Ectodermal cell (in vitro differentiated cells): ENCODE measurements around the gene FAM163A.

ENCODE experiments used
- H3K27ac ChIP-seq: 2 replicates; pipeline ENCODE4 v1.7.0; 2013; ENCODE audit warnings: mild to moderate bottlenecking, low read depth, low read length; ENCODE audit not compliant: insufficient read depth, poor library complexity, severe bottlenecking
- H3K27me3 ChIP-seq: 2 replicates; pipeline ENCODE4 v1.7.0; 2013; ENCODE audit warnings: mild to moderate bottlenecking, low read length; ENCODE audit not compliant: insufficient read depth, control insufficient read depth, poor library complexity, severe bottlenecking
- H3K36me3 ChIP-seq: one replicate; pipeline ENCODE4 v1.7.0; 2013; ENCODE audit warnings: low read length; ENCODE audit not compliant: control insufficient read depth, insufficient read depth
- H3K4me1 ChIP-seq: one replicate; pipeline ENCODE4 v1.7.0; 2013; ENCODE audit warnings: low read length; ENCODE audit not compliant: control insufficient read depth, insufficient read depth
- H3K4me3 ChIP-seq: 2 replicates; pipeline ENCODE4 v1.7.0; 2013; ENCODE audit warnings: low read depth, low read length, control low read depth; ENCODE audit not compliant: insufficient read depth
- H3K9me3 ChIP-seq: 2 replicates; pipeline ENCODE4 v1.7.0; 2013; ENCODE audit warnings: mild to moderate bottlenecking, low read length, moderate library complexity; ENCODE audit not compliant: control insufficient read depth
- WGBS, 2 experiments: methylation state at CpG; one replicate each; pipeline ENCODE4 v1.1.7; 2013; ENCODE audit warnings: missing lambda C conversion rate in 2 of 2; 5-methylcytosine and 5-hydroxymethylcytosine counted together

FAM163A gene

DNA sequence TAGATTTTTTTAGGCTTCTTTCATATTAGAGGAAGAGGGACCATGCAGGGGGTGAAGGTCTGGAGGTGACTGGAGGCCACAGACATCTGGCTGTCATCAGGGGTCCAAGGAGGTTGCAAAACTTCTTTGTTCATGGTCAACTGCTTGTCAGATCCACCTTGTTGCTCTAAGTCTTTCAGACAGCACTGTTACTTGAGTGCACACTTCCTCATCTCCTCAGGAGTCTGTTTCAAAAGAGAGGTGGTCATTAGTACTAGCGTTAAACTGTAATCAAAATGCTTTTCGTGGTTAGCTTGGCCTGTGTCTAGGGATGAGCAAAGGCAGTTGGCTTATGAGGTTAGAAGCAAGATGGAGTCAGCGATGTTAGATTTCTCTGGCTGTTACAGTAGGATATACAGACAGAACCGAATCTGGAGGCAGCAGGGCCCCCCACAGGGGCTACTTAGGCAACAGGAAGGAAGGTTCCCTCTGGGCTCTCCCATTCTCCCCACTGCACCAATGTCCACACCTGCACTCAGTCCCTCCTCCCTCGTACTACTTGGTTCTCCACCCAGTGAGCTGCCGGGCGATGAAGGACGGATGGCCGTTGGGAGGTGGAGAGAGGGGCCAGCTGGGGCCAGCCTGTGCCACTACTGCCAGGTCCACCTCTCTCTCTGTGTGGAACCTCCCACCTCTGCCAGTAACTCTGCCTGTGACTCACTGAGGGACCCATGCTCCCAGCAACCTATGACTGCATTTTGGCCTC is 77.3 kb downstream of the FAM163A start:
- H3K36me3 ChIP-seq: no peaks in the 10 kb centered on the region
- peaks cover 3% of the 10 kb centered on the region for H3K4me1 ChIP-seq
- 87 to 91% methylated on average over 9 of the region's 9 CpGs for WGBS, 2 experiments
- peaks cover 21% of the 10 kb centered on the region for H3K27me3 ChIP-seq
- no peaks in the 10 kb centered on the region for H3K9me3 ChIP-seq
- H3K4me3 ChIP-seq: no peak overlapping the region
- no peak overlapping the region for H3K27ac ChIP-seq

DNA sequence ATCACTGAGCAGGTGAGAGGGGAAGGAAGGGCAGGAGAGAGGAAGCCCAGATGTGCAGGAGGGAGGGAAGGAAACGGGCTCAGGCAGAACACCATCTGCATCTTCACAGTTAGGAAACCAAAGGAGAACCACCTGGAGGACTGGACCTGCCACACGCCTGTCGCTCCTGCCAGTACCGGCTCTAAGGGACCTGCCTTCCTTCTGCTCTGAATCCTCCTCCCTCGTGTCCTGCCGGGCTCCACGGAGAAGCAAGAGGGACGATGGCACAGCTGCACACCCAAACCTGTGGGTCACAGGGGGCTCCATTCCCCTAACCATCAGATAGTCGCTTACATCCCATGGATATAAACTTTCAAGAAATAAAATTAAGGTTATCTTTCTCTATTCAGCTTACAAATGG is 78.4 kb downstream of the FAM163A start:
- Histone ChIP-seq H3K27ac (no peak overlapping the region), H3K4me1 (no peaks in the 10 kb centered on the region), H3K4me3 (no peak overlapping the region), H3K9me3 (no peaks in the 10 kb centered on the region), H3K36me3 (no peaks in the 10 kb centered on the region), H3K27me3 (peaks cover 10% of the 10 kb centered on the region)
- WGBS, 2 experiments: 86 to 87% methylated on average over 9 of the region's 9 CpGs

DNA sequence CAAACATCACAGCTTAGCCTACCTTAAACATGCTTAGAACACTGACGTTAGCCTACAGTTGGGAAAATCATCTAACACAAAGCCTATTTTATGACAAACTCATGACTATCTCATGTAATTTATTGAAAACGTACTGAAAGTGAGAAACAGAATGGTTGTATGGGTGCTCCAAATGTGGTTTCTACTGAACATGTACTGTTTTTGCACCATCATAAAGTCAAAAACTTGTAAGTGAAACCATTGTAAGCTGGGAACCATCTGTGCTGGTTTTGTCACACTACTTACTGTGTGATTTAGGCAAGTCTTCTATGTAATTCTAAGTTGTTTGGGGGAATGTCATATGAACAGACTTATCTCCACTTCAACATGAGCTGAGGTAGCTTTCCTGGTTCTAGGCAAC is 79.0 kb downstream of the FAM163A start:
- no peaks in the 10 kb centered on the region for H3K36me3 ChIP-seq
- WGBS, 2 experiments: 85 to 98% methylated on average over 2 of the region's 2 CpGs

DNA sequence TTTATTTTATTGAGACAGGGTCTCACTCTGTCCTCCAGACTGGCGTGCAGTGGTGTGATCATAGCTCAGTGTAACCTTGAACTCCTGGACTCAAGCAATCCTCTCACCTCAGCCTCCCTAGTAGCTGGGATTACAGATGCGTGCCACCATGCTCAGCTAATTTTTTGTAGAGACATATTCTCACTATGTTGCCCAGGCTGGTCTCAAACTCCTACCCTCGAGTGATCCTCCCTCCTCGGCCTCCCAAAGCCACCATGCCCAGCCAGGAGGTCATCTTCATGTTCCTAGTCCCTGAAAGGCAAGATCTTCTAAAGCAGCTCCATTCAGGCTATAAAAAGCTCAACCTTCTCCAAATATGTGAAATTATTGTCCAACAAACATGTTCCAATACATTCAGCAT is 80.6 kb downstream of the FAM163A start:
- Histone ChIP-seq H3K4me3 (no peak overlapping the region), H3K9me3 (no peaks in the 10 kb centered on the region), H3K36me3 (no peaks in the 10 kb centered on the region), H3K27ac (no peak overlapping the region), H3K4me1 (no peaks in the 10 kb centered on the region), H3K27me3 (no peaks in the 10 kb centered on the region)
- 88 to 95% methylated on average over 4 of the region's 4 CpGs for WGBS, 2 experiments

More for the DNA sequence above, 79.0 kb downstream of the FAM163A start:
- Histone ChIP-seq H3K4me3 (no peak overlapping the region), H3K27me3 (peaks cover 7% of the 10 kb centered on the region), H3K4me1 (no peaks in the 10 kb centered on the region), H3K9me3 (no peaks in the 10 kb centered on the region), H3K27ac (no peak overlapping the region)

DNA sequence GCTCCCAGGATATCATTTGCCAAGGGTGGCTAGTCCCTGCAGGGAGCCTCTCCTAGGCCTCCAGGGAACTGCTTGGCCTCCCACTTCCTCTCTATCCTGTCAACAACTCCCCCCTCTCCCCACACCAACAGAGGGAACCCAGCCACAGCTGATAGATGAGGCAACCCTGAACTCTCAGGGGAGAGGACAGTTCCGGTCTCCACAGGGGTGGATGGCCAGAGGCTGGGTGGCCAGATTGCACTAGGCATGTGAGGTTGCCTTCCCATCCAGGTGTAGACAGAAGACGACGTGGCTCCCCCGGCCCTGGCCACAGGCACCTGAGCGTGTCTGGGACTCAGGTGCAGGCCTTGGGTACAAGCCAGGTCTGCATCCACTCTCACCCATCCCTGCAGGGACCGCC is 81.2 kb downstream of the FAM163A start:
- Histone ChIP-seq H3K36me3 (no peaks in the 10 kb centered on the region), H3K27ac (no peak overlapping the region), H3K9me3 (no peaks in the 10 kb centered on the region), H3K4me3 (no peak overlapping the region), H3K27me3 (no peaks in the 10 kb centered on the region), H3K4me1 (no peaks in the 10 kb centered on the region)
- 93 to 96% methylated on average over 6 of the region's 6 CpGs for WGBS, 2 experiments

DNA sequence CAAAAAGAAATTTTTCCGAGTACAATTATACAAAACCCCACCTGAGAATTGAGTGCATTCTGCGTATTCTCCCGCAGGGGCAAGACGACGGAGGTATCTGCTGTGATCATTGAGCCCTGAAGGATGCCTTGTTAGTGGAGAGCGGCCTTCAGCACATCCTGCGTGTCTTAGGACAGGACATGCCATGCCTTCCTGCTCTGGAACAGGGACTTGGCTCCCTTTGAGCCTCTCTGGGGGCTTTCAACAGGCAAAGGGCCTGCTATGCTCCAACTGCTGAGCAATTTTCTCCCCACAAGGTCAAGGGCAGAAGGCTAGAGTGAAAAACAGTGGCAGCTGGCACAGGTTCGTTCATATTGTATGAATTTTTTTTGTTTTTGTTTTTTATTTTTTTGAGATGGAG is 82.1 kb downstream of the FAM163A start:
- H3K4me3 ChIP-seq: no peak overlapping the region
- 93 to 96% methylated on average over 8 of the region's 8 CpGs for WGBS, 2 experiments
- no peaks in the 10 kb centered on the region for H3K4me1 ChIP-seq

DNA sequence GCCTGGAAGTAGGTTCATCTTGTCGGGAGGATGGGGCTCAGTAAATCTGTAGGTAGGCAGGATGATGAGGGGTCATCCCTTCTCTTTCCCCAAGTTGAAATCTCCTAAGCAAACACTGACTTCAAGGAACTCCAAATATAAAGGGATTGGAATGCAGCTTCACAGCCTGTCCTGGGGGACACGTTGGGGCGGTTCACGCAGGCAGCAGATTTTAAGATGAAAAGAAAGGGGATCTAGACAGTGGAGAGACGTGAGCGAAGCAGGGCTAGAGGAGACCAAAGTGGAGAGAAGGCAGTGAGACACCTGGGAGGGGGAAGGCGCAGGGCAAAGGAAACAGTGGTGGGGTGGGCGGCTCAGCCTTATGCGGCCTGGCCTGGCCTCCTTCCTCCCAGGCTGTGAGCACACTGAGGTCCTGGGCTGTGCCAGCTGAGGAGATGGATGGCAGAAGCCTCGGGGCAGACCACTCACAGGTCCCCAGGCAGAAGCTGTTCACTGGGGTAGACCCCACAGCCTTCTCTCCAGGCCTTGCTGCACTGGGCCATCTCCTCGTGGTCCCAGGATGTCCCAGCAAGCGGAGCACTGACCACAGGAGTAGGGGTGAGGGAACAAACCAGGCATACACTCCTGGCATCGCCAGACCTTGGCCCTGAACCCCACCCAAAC is 82.8 kb downstream of the FAM163A start:
- Histone ChIP-seq H3K27me3 (no peaks in the 10 kb centered on the region), H3K4me3 (no peak overlapping the region), H3K9me3 (no peaks in the 10 kb centered on the region), H3K27ac (no peak overlapping the region), H3K36me3 (no peaks in the 10 kb centered on the region), H3K4me1 (no peaks in the 10 kb centered on the region)
- WGBS, 2 experiments: 72 to 77% methylated on average over 13 of the region's 13 CpGs

More for the DNA sequence above, 82.1 kb downstream of the FAM163A start:
- no peaks in the 10 kb centered on the region for H3K27me3 ChIP-seq
- no peaks in the 10 kb centered on the region for H3K9me3 ChIP-seq
- H3K27ac ChIP-seq: no peak overlapping the region
- H3K36me3 ChIP-seq: no peaks in the 10 kb centered on the region

DNA sequence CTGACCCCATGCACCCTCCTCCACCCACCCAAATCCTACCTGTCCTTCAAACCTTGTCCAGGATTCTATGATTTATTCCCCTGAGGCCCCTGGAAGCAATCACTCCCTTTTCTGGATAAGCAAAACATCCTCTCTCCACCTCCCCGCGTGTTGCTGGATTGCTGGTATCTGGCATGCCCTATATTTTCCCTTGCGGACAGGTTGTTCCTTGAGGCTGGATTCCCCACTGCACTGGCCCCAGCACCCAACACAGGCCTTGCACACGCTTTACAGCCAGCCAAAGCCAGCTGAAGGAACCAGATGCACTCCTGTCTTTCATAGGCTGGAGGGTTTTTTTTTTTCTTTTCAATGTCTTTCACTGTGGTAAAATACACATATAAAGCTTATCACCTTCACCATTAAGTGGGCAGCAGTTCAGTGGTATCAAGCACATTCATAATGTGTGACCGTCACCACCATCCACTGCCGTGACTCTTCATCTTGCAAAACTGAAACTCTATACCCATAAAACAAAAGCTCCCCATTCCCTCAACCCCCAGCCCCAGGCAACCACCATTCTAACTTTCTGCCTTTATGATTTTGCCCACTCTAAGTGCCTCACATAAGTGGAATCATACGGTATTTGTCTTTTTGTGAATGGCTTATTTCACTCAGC is 83.7 kb downstream of the FAM163A start:
- WGBS, 2 experiments: 86 to 90% methylated on average over 7 of the region's 7 CpGs
- Histone ChIP-seq H3K9me3 (no peaks in the 10 kb centered on the region), H3K27me3 (no peaks in the 10 kb centered on the region), H3K4me3 (no peak overlapping the region), H3K27ac (no peak overlapping the region), H3K4me1 (no peaks in the 10 kb centered on the region), H3K36me3 (no peaks in the 10 kb centered on the region)

DNA sequence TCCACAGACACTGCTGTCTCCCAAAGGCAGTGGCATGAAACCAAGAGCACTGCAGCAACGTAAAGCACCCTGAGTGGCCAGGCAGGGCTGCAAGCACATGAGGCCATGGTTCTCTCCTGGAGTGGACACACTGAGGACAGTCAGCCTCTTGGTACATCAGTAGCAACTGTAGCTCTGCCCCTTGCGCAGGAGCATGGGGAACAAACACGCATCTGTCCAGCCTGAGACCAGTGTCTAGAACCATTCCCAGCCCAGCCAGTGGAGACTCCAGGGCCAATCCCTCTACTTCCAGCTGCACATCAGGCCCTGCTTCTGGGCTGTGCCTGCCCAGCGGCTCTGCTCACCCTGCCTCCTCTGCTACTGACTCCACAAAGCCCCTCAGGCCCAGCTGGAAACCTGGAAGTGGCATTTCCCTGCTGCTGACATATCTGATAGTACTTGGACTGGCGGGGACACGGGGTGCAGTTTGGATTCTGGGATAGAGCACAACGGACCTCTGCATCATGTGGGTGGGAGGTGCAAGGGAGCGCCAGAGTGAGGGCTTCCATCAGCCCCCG is 85.5 kb downstream of the FAM163A start:
- WGBS, 2 experiments: 94 to 96% methylated on average over 9 of the region's 9 CpGs
- no peaks in the 10 kb centered on the region for H3K4me1 ChIP-seq
- no peaks in the 10 kb centered on the region for H3K36me3 ChIP-seq
- H3K4me3 ChIP-seq: no peak overlapping the region
- H3K9me3 ChIP-seq: no peaks in the 10 kb centered on the region
- no peaks in the 10 kb centered on the region for H3K27me3 ChIP-seq
- H3K27ac ChIP-seq: no peak overlapping the region

DNA sequence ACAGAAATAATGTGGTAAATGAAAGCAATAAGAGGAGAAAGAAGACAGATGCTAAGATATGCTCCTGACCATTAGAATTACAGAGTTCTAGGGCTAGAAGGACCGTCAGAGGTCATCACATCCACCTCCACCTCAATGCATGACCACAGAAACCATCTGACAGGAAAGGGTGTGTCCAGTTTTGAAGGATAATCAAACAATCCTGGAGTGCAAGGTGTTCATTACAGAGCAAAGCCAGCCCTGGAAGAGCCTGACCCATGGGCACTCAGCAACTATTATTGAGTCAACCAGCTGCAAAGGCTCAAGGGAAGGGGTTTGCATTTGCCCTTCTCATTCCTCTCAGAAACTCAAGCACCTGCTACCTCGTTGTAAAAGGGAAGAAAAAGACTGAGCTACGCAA is 88.1 kb downstream of the FAM163A start:
- 89 to 92% methylated on average over 2 to 3 of the region's 3 CpGs for WGBS, 2 experiments
- Histone ChIP-seq H3K36me3 (no peaks in the 10 kb centered on the region), H3K27me3 (no peaks in the 10 kb centered on the region), H3K9me3 (no peaks in the 10 kb centered on the region), H3K27ac (no peak overlapping the region), H3K4me3 (no peak overlapping the region), H3K4me1 (no peaks in the 10 kb centered on the region)
